ENCODE measurements around the gene SHQ1. TPM values are rescaled to one million over a fixed set of nuclear protein-coding genes. Genes with fewer than 3 reads are reported as not detected.
"Not testable (repeated sequence)": the region's sequence is repeated elsewhere in the genome, so short reads cannot be mapped to it uniquely, and the experiment has no call there.

The SHQ1 gene
- total RNA-seq, 1 experiment from 2014 or later: 24.8 TPM

- Histone ChIP-seq H3K9me3 (ENCODE audit: insufficient read depth, low read depth) (no peaks in the 10 kb centered on the region), H3K4me1 (replicated peaks; ENCODE audit: insufficient read depth) (peaks cover 33% of the 10 kb centered on the region), H3K27me3 (ENCODE audit: insufficient read depth, low read depth) (no peaks in the 10 kb centered on the region), H3K4me3 (no peak overlapping the region), H3K36me3 (ENCODE audit: low read depth) (no peaks in the 10 kb centered on the region), H3F3A (ENCODE audit: insufficient read depth, low read depth) (peaks cover 21% of the 10 kb centered on the region), H3K4me2 (no peak overlapping the region), H3K27ac (peak overlapping the region; percentile 97), H4K20me1 (ENCODE audit: insufficient read depth) (no peaks in the 10 kb centered on the region), H2AFZ (no peak overlapping the region), H3K9me2 (ENCODE audit: insufficient read depth) (no peaks in the 10 kb centered on the region), H3K79me2 (ENCODE audit: low read depth) (no peaks in the 10 kb centered on the region)
- DNase-seq: no peak
- intact Hi-C loops (cut with micrococcal nuclease; ENCODE audit: unreplicated experiment): loop anchor here (2.0 to 5.0 kb wide), 3 partner anchors 61 to 275 kb away; partner anchors contain the start of gene RYBP
- ChIA-PET POLR2A (ENCODE audit: unreplicated experiment) (interaction anchor here (0.6 kb wide), 1 partner anchor 845 kb away, joined by 3 read pairs; no protein-coding TSS in a partner anchor), CTCF (interaction anchor here (1.0 kb wide), 1 partner anchor 100 kb away, joined by 3 read pairs; no protein-coding TSS in a partner anchor)
- no peak for TF ChIP-seq CTCF (conservative IDR thresholded peaks at IDR 0.05)
- no peak for TF ChIP-seq EZH2 (IDR thresholded peaks at IDR 0.05; ENCODE audit: low read depth)
- no TSS peak for BruUV-seq (replicated peaks)
These were observed 126.4 kb downstream of the SHQ1 start for GRCh38 chr3:72721683-72722381.

GRCh38 chr3:72720566-72720965 lies 127.7 kb downstream of the SHQ1 start:
- Histone ChIP-seq H3K4me1 (replicated peaks; ENCODE audit: insufficient read depth) (peaks cover 33% of the 10 kb centered on the region), H3K79me2 (ENCODE audit: low read depth) (no peaks in the 10 kb centered on the region), H2AFZ (no peak overlapping the region), H3K4me2 (no peak overlapping the region), H3F3A (ENCODE audit: insufficient read depth, low read depth) (peaks cover 21% of the 10 kb centered on the region), H4K20me1 (ENCODE audit: insufficient read depth) (no peaks in the 10 kb centered on the region), H3K36me3 (ENCODE audit: low read depth) (no peaks in the 10 kb centered on the region), H3K4me3 (no peak overlapping the region), H3K27ac (no peak overlapping the region), H3K27me3 (ENCODE audit: insufficient read depth, low read depth) (no peaks in the 10 kb centered on the region), H3K9me3 (ENCODE audit: insufficient read depth, low read depth) (no peaks in the 10 kb centered on the region), H3K9me2 (ENCODE audit: insufficient read depth) (no peaks in the 10 kb centered on the region)
- ChIA-PET CTCF (no interaction called here), POLR2A (ENCODE audit: unreplicated experiment) (no interaction called here)
- DNase-seq: no peak
- TF ChIP-seq EZH2 (IDR thresholded peaks at IDR 0.05; ENCODE audit: low read depth) (no peak), CTCF (conservative IDR thresholded peaks at IDR 0.05) (no peak)
- no TSS peak for BruUV-seq (replicated peaks)
- intact Hi-C loops (cut with micrococcal nuclease; ENCODE audit: unreplicated experiment): loop anchor here (5.0 kb wide), 2 partner anchors 128 to 273 kb away; partner anchors contain the start of gene RYBP

GRCh38 chr3:72719137-72719536 lies 129.1 kb downstream of the SHQ1 start:
- no peak for DNase-seq
- Histone ChIP-seq H2AFZ (no peak overlapping the region), H3K9me2 (ENCODE audit: insufficient read depth) (no peaks in the 10 kb centered on the region), H3K27me3 (ENCODE audit: insufficient read depth, low read depth) (no peaks in the 10 kb centered on the region), H4K20me1 (ENCODE audit: insufficient read depth) (no peaks in the 10 kb centered on the region), H3F3A (ENCODE audit: insufficient read depth, low read depth) (peaks cover 21% of the 10 kb centered on the region), H3K79me2 (ENCODE audit: low read depth) (no peaks in the 10 kb centered on the region), H3K9me3 (ENCODE audit: insufficient read depth, low read depth) (no peaks in the 10 kb centered on the region), H3K4me3 (no peak overlapping the region), H3K36me3 (ENCODE audit: low read depth) (no peaks in the 10 kb centered on the region), H3K4me1 (replicated peaks; ENCODE audit: insufficient read depth) (peaks cover 28% of the 10 kb centered on the region), H3K4me2 (no peak overlapping the region), H3K27ac (no peak overlapping the region)
- TF ChIP-seq EZH2 (IDR thresholded peaks at IDR 0.05; ENCODE audit: low read depth) (no peak), CTCF (conservative IDR thresholded peaks at IDR 0.05) (no peak)
- POLR2A ChIA-PET (ENCODE audit: unreplicated experiment): no interaction called here
- BruUV-seq (replicated peaks): no TSS peak
- CTCF ChIA-PET: no interaction called here
- intact Hi-C loops (cut with micrococcal nuclease; ENCODE audit: unreplicated experiment): no loop called here

- H2AFZ ChIP-seq; CTCF ChIA-PET; H3K27me3 ChIP-seq (ENCODE audit: insufficient read depth, low read depth); H3K36me3 ChIP-seq (ENCODE audit: low read depth); H3K4me3 ChIP-seq; H3K79me2 ChIP-seq (ENCODE audit: low read depth); DNase-seq; POLR2A ChIA-PET (ENCODE audit: unreplicated experiment); H3F3A ChIP-seq (ENCODE audit: insufficient read depth, low read depth); H3K4me1 ChIP-seq (replicated peaks; ENCODE audit: insufficient read depth); H3K9me3 ChIP-seq (ENCODE audit: insufficient read depth, low read depth); H3K9me2 ChIP-seq (ENCODE audit: insufficient read depth); intact Hi-C loops (cut with micrococcal nuclease; ENCODE audit: unreplicated experiment); H3K4me2 ChIP-seq; H3K27ac ChIP-seq; BruUV-seq (replicated peaks); H4K20me1 ChIP-seq (ENCODE audit: insufficient read depth): not testable (repeated sequence)
These were observed 134.1 kb downstream of the SHQ1 start for GRCh38 chr3:72714135-72714534.

- POLR2A ChIA-PET (ENCODE audit: unreplicated experiment): not testable (repeated sequence)
These were observed 137.8 kb downstream of the SHQ1 start for GRCh38 chr3:72710471-72710870.

More at GRCh38 chr3:72710471-72710870, 137.8 kb downstream of the SHQ1 start:
- H3K27ac ChIP-seq; CTCF ChIA-PET; H2AFZ ChIP-seq; H3K9me2 ChIP-seq (ENCODE audit: insufficient read depth); DNase-seq; H3K4me1 ChIP-seq (replicated peaks; ENCODE audit: insufficient read depth); H3K4me2 ChIP-seq; H4K20me1 ChIP-seq (ENCODE audit: insufficient read depth); H3K4me3 ChIP-seq; BruUV-seq (replicated peaks); H3K79me2 ChIP-seq (ENCODE audit: low read depth); H3K27me3 ChIP-seq (ENCODE audit: insufficient read depth, low read depth); H3F3A ChIP-seq (ENCODE audit: insufficient read depth, low read depth); intact Hi-C loops (cut with micrococcal nuclease; ENCODE audit: unreplicated experiment); H3K9me3 ChIP-seq (ENCODE audit: insufficient read depth, low read depth); H3K36me3 ChIP-seq (ENCODE audit: low read depth): not testable (repeated sequence)
